Hepatocyte (in vitro differentiated cells): Measurements from ENCODE around the gene ZNF385B. TPM values are rescaled to one million over a fixed set of nuclear protein-coding genes. Genes with fewer than 3 reads are reported as not detected.
"Not testable (repeated sequence)": the region's sequence is repeated elsewhere in the genome, so short reads cannot be mapped to it uniquely, and the experiment has no call there.

Experiments
- DNase-seq: peaks from one replicate; pipeline ENCODE4 v3.0.0-alpha.2; 2016; ENCODE audit warnings: low spot score
- H2AFZ ChIP-seq: fragments of 200-600 bp; sonication (generic); 2 replicates; pipeline ENCODE4 v1.6.0; 2016; ENCODE audit warnings: antibody characterized with exemption, mild to moderate bottlenecking
- H3K27ac ChIP-seq: fragments of 200-600 bp; sonication (generic); 2 replicates; pipeline ENCODE4 v1.5.1; 2016; ENCODE audit warnings: mild to moderate bottlenecking
- H3K27me3 ChIP-seq: fragments of 200-600 bp; sonication (generic); 2 replicates; pipeline ENCODE4 v1.6.1; 2016
- H3K36me3 ChIP-seq: fragments of 200-600 bp; sonication (generic); replicated peaks from 2 replicates; pipeline ENCODE4 v1.5.1; 2016; ENCODE audit warnings: low read depth; ENCODE audit not compliant: insufficient read depth
- H3K4me1 ChIP-seq: fragments of 200-600 bp; sonication (generic); 2 replicates; pipeline ENCODE4 v1.5.1; 2016; ENCODE audit warnings: mild to moderate bottlenecking, moderate library complexity; ENCODE audit not compliant: insufficient read depth
- H3K4me2 ChIP-seq: fragments of 200-600 bp; sonication (generic); 2 replicates; pipeline ENCODE4 v1.6.0; 2016
- H3K4me3 ChIP-seq: fragments of 200-600 bp; sonication (generic); 2 replicates; pipeline ENCODE4 v1.5.1; 2016; ENCODE audit warnings: mild to moderate bottlenecking
- H3K79me2 ChIP-seq: fragments of 200-600 bp; sonication (generic); 2 replicates; pipeline ENCODE4 v1.6.0; 2017; ENCODE audit warnings: mild to moderate bottlenecking
- H3K9me2 ChIP-seq: fragments of 200-600 bp; sonication (generic); replicated peaks from 2 replicates; pipeline ENCODE4 v1.6.0; 2017; ENCODE audit warnings: mild to moderate bottlenecking; ENCODE audit not compliant: insufficient read depth
- H3K9me3 ChIP-seq: fragments of 200-600 bp; sonication (generic); 2 replicates; pipeline ENCODE4 v1.5.1; 2016; ENCODE audit warnings: low read depth, mild to moderate bottlenecking
- H4K20me1 ChIP-seq: fragments of 200-600 bp; sonication (generic); 2 replicates; pipeline ENCODE4 v1.6.0; 2016; ENCODE audit warnings: mild to moderate bottlenecking; ENCODE audit not compliant: insufficient read depth, poor library complexity, severe bottlenecking
- CTCF ChIP-seq: fragments of 200-600 bp; sonication (generic); IDR thresholded peaks from 2 replicates; pipeline ENCODE4 v1.5.1; 2016; ENCODE audit warnings: antibody characterized with exemption, mild to moderate bottlenecking; ENCODE audit not compliant: poor library complexity
- EZH2 ChIP-seq: fragments of 200-600 bp; sonication (generic); IDR thresholded peaks from 2 replicates; pipeline ENCODE4 v1.6.1; 2016; ENCODE audit warnings: antibody characterized with exemption, mild to moderate bottlenecking, borderline replicate concordance
- EZH2phosphoT487 ChIP-seq: fragments of 200-600 bp; sonication (generic); IDR thresholded peaks from one replicate; pipeline ENCODE4 v1.6.1; 2018; ENCODE audit warnings: antibody characterized with exemption, mild to moderate bottlenecking, low read depth, moderate library complexity; ENCODE audit not compliant: unreplicated experiment, severe bottlenecking
- WGBS: methylation state at CpG from one replicate; pipeline ENCODE4 v1.1.6; 2016; ENCODE audit warnings: low lambda C conversion rate; ENCODE audit errors: missing lambda C conversion rate; 5-methylcytosine and 5-hydroxymethylcytosine counted together
- polyA plus RNA-seq: library from polyadenylated mRNA; unstranded; fragments of >200 nt; fragmentation: Nextera tagmentation; extraction: Ambion mirVana; gene quantifications from 2 replicates; pipeline ENCODE4 v1.2.1, GENCODE V29; 2016
- total RNA-seq: library from RNA; depleted of rRNA; stranded (reverse); fragments of >200 nt; gene quantifications from 2 replicates; pipeline ENCODE4 v1.2.3, GENCODE V29; 2014

Gene ZNF385B
- total and polyA plus RNA-seq, 2 experiments from 2014 or later, result 1.8 to 2.4 TPM

- Histone ChIP-seq H3K4me1 (no peaks in the 10 kb centered on the region), H3K4me3 (no peak overlapping the region), H3K9me2 (no peaks in the 10 kb centered on the region), H3K79me2 (no peaks in the 10 kb centered on the region), H2AFZ (no peak overlapping the region), H4K20me1 (no peaks in the 10 kb centered on the region), H3K9me3 (no peaks in the 10 kb centered on the region), H3K27ac (no peak overlapping the region), H3K36me3 (no peaks in the 10 kb centered on the region), H3K27me3 (no peaks in the 10 kb centered on the region), H3K4me2 (no peak overlapping the region)
- WGBS, result 93% methylated on average over 2 of the region's 2 CpGs
- TF ChIP-seq EZH2, result no peak
- TF ChIP-seq EZH2phosphoT487, result no peak
- no peak for TF ChIP-seq CTCF
- no peak for DNase-seq
Measured at GRCh38 chr2:179891237-179891636, 29.8 kb upstream of the ZNF385B start.

GRCh38 chr2:179890666-179891065 is 29.3 kb upstream of the ZNF385B start:
- Histone ChIP-seq H3K27ac (no peak overlapping the region), H4K20me1 (no peaks in the 10 kb centered on the region), H3K4me2 (no peak overlapping the region), H3K27me3 (no peaks in the 10 kb centered on the region), H3K79me2 (no peaks in the 10 kb centered on the region), H3K36me3 (no peaks in the 10 kb centered on the region), H3K9me3 (no peaks in the 10 kb centered on the region), H3K4me1 (no peaks in the 10 kb centered on the region), H3K4me3 (no peak overlapping the region), H2AFZ (no peak overlapping the region), H3K9me2 (no peaks in the 10 kb centered on the region)
- no peak for TF ChIP-seq EZH2
- no peak for TF ChIP-seq CTCF
- TF ChIP-seq EZH2phosphoT487, result no peak
- no peak for DNase-seq

DNA sequence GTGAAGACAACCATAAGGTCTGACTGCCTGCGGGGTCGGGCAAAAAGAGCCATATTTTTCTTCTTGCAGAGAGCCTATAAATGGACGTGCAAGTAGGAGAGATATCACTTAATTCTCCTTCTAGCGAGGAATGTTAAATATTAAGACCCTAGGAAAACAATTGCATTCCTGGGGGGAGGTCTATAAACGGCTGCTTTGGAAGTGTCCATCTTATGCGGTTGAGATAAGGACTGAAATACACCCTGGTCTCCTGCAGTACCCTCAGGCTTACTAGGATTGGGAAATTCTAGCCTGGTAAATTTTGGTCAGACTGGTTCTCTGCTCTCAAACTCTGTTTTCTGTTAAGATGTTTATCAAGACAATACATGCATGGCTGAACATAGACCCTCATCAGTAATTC is 27.2 kb upstream of the ZNF385B start:
- DNase-seq, H4K20me1 ChIP-seq, H3K27ac ChIP-seq, H2AFZ ChIP-seq, H3K4me2 ChIP-seq, H3K9me3 ChIP-seq, H3K9me2 ChIP-seq, H3K79me2 ChIP-seq, H3K36me3 ChIP-seq, H3K27me3 ChIP-seq, H3K4me1 ChIP-seq, H3K4me3 ChIP-seq: not testable (repeated sequence)
- 90% methylated on average over 6 of the region's 6 CpGs for WGBS

DNA sequence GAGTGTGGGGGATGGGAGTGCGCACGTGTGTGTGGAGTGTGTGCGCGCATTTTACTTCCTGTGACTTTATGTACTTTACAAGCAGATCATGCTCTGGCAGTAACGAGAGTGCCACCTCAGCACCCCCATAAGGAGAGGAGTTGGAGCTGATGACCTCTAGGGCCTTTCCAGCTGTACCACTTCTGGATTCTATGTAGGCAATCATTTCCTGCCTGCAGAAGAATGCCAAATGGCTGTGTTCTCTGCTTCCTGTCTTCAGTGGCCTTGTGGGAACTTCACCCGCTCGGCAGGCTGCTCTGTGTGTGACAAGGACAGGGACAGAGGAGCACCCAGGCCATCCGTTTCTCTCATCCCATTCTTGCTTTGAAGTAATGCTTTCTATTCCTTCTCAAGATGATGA is 22.8 kb upstream of the ZNF385B start:
- Histone ChIP-seq H2AFZ (no peak overlapping the region), H3K9me2 (no peaks in the 10 kb centered on the region)

More for the DNA sequence above, 22.8 kb upstream of the ZNF385B start:
- no peaks in the 10 kb centered on the region for H3K79me2 ChIP-seq
- 81% methylated on average over 8 of the region's 8 CpGs for whole genome bisulfite sequencing
- no peak overlapping the region for H3K4me2 ChIP-seq
- H3K9me3 ChIP-seq, result no peaks in the 10 kb centered on the region
- H3K4me1 ChIP-seq, result no peaks in the 10 kb centered on the region
- no peaks in the 10 kb centered on the region for H3K36me3 ChIP-seq
- DNase-seq, result no peak
- no peaks in the 10 kb centered on the region for H3K27me3 ChIP-seq
- TF ChIP-seq CTCF, result no peak
- TF ChIP-seq EZH2, result no peak
- TF ChIP-seq EZH2phosphoT487, result no peak
- H4K20me1 ChIP-seq, result no peaks in the 10 kb centered on the region
- H3K4me3 ChIP-seq, result no peak overlapping the region
- H3K27ac ChIP-seq, result no peak overlapping the region
